Measurements from ENCODE around the gene C2CD4D. TPM values are rescaled to one million over a fixed set of nuclear protein-coding genes. Genes with fewer than 3 reads are reported as not detected.

The C2CD4D gene
- total and polyA plus RNA-seq, 7 experiments from 2014 or later, result 0.18 to 0.87 (median 0.34) TPM; not detected in 4

GRCh38 chr1:151839082-151839412 lies 573 bp downstream of the C2CD4D start:
- H3K27ac ChIP-seq (ENCODE audit: low read depth, low read length), result no peak overlapping the region
- no peaks in the 10 kb centered on the region for H3K9me3 ChIP-seq (ENCODE audit: control insufficient read depth in 2 of 3, low read length in 3 of 3)
- Mint-ChIP-seq H3K27me3 (peaks cover 0 to 8% (median 0%) of the 10 kb centered on the region in 5 donors), H3K4me1 (peaks cover 34 to 56% (median 42%) of the 10 kb centered on the region in 7 donors), H3K4me3 (peak overlapping the region; percentile 68 to 89 (median 82)), H3K36me3 (peaks cover 0 to 6% (median 0%) of the 10 kb centered on the region in 5 donors), H3K9me3 (peaks cover 0 to 5% (median 0%) of the 10 kb centered on the region in 11 donors), H3K27ac (peak overlapping the region in 2 of 9 donors; percentile 23 to 72)
- peaks cover 32 to 41% of the 10 kb centered on the region in 2 donors for H3K4me1 ChIP-seq (ENCODE audit: control insufficient read depth in 2 of 2, insufficient read depth in 2 of 2, low read length in 2 of 2)
- intact Hi-C loops (cut with micrococcal nuclease), result loop anchor here (1.0 to 5.0 kb wide), 5 partner anchors 49 to 382 kb away; partner anchors contain the start of genes POGZ (in 2 of the 2), SNX27 (in 2 of the 2), S100A10 (in 1 of the 2) and TDRKH (in 1 of the 2)
- CTCF ChIA-PET, result no interaction called here
- H3K27me3 ChIP-seq (ENCODE audit: control insufficient read depth in 2 of 2, insufficient read depth in 2 of 2, low read length in 2 of 2), result no peaks in the 10 kb centered on the region
- H3K4me3 ChIP-seq (ENCODE audit: low read length), result peak overlapping the region; percentile 68
- no peaks in the 10 kb centered on the region for H3K36me3 ChIP-seq (ENCODE audit: control insufficient read depth in 2 of 3, insufficient read depth in 3 of 3, low read length in 3 of 3)
- ATAC-seq (no peak), DNase-seq (no peak)
- POLR2A ChIA-PET, result interaction anchor here (1.0 to 1.9 kb wide), 3 partner anchors 24 to 202 kb away, joined by 3 to 6 read pairs (median 5); partner anchors contain the start of gene TDRKH

DNA sequence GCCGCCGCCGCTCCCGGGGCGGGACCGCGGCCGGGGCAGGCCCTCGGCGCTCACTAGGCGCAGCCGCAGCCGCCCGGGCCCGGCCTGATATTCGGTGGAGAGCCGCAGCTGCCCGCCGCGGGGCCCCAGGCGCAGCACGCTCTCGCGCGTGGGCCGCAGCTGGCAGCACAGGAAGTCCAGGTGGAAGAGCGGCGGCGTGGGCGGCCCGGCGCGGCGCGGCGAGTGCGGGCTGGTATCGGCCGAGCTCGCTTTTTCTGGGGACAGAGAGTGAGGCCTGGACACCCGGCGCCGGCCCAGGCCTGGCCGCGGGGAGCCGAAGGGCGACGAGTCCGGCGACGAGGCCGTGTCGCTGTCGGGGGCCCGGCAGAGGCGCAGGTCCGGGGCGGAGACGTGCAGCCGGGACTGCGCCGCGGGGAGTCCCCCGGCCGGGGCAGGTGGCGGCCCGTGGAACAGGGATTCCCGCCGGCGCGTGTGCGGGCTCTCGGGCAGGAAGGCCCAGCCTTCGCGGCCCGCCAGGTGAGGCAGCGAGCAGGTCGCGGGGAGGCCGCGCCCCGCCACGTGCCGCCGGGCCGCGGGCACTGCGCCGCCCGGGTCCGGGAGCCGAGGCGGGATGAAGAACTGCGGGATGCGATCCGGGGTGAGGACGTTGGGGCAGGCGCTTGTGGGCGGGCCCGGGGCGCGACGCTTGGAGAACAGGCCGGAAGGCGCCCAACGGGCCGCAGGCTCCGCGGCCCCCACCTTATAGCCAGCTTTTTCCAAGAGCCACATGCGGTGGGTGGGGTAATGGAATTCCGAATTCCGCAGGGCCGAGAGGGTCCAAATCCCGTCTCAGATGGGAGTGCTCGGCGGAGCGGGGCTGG lies 1.2 kb downstream of the C2CD4D start:
- peaks cover 0 to 8% (median 0%) of the 10 kb centered on the region in 5 donors for H3K27me3 Mint-ChIP-seq
- ATAC-seq (peak; percentile 24), DNase-seq (peak in 3 of 9 donors; percentile 21 to 71 (median 28))
- intact Hi-C loops (cut with micrococcal nuclease), result loop anchor here (1.0 to 5.0 kb wide), 6 partner anchors 48 to 381 kb away; partner anchors contain the start of genes POGZ (in 2 of the 2), S100A10 (in 2 of the 2), SNX27 (in 2 of the 2) and TDRKH (in 1 of the 2)
- ChIA-PET POLR2A (interaction anchor here (1.0 to 1.9 kb wide), 3 partner anchors 24 to 203 kb away, joined by 3 to 6 read pairs (median 5); partner anchors contain the start of gene TDRKH), CTCF (interaction anchor here (2.7 kb wide), 1 partner anchor 10 kb away, joined by 6 read pairs; no protein-coding TSS in a partner anchor)
- Histone ChIP-seq H3K9me3 (ENCODE audit: control insufficient read depth in 2 of 3, low read length in 3 of 3) (no peaks in the 10 kb centered on the region), H3K4me3 (ENCODE audit: low read length) (peak overlapping the region; percentile 68), H3K4me1 (ENCODE audit: control insufficient read depth in 2 of 2, insufficient read depth in 2 of 2, low read length in 2 of 2) (peaks cover 38 to 47% of the 10 kb centered on the region in 2 donors), H3K27me3 (ENCODE audit: control insufficient read depth in 2 of 2, insufficient read depth in 2 of 2, low read length in 2 of 2) (no peaks in the 10 kb centered on the region), H3K27ac (ENCODE audit: low read depth, low read length) (no peak overlapping the region), H3K36me3 (ENCODE audit: control insufficient read depth in 2 of 3, insufficient read depth in 3 of 3, low read length in 3 of 3) (no peaks in the 10 kb centered on the region)
- peaks cover 0 to 5% (median 0%) of the 10 kb centered on the region in 11 donors for H3K9me3 Mint-ChIP-seq
- H3K27ac Mint-ChIP-seq, result peak overlapping the region in 2 of 9 donors; percentile 23 to 72
- H3K4me3 Mint-ChIP-seq, result peak overlapping the region; percentile 68 to 89 (median 82)
- H3K36me3 Mint-ChIP-seq, result peaks cover 0 to 6% (median 0%) of the 10 kb centered on the region in 5 donors
- peaks cover 39 to 61% (median 48%) of the 10 kb centered on the region in 7 donors for H3K4me1 Mint-ChIP-seq

DNA sequence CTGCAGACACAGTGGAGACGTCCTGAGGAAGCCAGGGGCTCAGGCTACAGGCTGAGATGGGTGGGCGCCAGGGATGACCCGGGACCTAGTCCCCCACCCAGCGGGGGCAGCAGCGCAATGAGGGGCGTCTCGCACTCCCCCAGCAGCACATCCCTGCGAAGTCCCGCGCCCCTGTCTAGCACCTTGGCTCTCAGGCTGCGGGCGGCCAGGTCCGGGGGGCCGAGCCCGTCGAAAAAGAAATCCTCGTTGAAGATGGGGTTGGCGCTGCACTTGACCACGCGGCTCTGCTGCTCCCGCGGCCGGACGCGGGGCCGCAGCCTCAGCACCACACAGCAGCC lies 1.8 kb downstream of the C2CD4D start:
- DNase-seq (no peak), ATAC-seq (no peak)
- Mint-ChIP-seq H3K4me3 (peak overlapping the region; percentile 77 to 92 (median 86)), H3K4me1 (peaks cover 42 to 66% (median 54%) of the 10 kb centered on the region in 7 donors), H3K27ac (peak overlapping the region in 8 of 9 donors; percentile 63 to 93 (median 80)), H3K9me3 (peaks cover 0 to 5% (median 0%) of the 10 kb centered on the region in 11 donors), H3K27me3 (peaks cover 0 to 8% (median 0%) of the 10 kb centered on the region in 5 donors), H3K36me3 (peaks cover 0 to 6% (median 0%) of the 10 kb centered on the region in 5 donors)
- peaks cover 41 to 49% of the 10 kb centered on the region in 2 donors for H3K4me1 ChIP-seq (ENCODE audit: control insufficient read depth in 2 of 2, insufficient read depth in 2 of 2, low read length in 2 of 2)
- H3K4me3 ChIP-seq (ENCODE audit: low read length), result no peak overlapping the region
- intact Hi-C loops (cut with micrococcal nuclease), result loop anchor here (1.0 to 5.0 kb wide), 9 partner anchors 67 to 393 kb away; partner anchors contain the start of genes MRPL9 (in 2 of the 2), POGZ (in 2 of the 2), S100A10 (in 2 of the 2) and SNX27 (in 2 of the 2)
- CTCF ChIA-PET, result interaction anchor here (0.7 to 2.7 kb wide), 2 partner anchors 10 to 383 kb away, joined by 4 to 6 read pairs; no protein-coding TSS in a partner anchor
- no peak overlapping the region for H3K27ac ChIP-seq (ENCODE audit: low read depth, low read length)
- no peaks in the 10 kb centered on the region for H3K27me3 ChIP-seq (ENCODE audit: control insufficient read depth in 2 of 2, insufficient read depth in 2 of 2, low read length in 2 of 2)
- H3K9me3 ChIP-seq (ENCODE audit: control insufficient read depth in 2 of 3, low read length in 3 of 3), result no peaks in the 10 kb centered on the region
- POLR2A ChIA-PET, result interaction anchor here (1.9 kb wide), 1 partner anchor 48 kb away, joined by 6 read pairs; the partner anchor contains the start of gene TDRKH
- no peaks in the 10 kb centered on the region for H3K36me3 ChIP-seq (ENCODE audit: control insufficient read depth in 2 of 3, insufficient read depth in 3 of 3, low read length in 3 of 3)

- Mint-ChIP-seq H3K9me3 (peaks cover 0 to 5% (median 0%) of the 10 kb centered on the region in 11 donors), H3K27me3 (peaks cover 0 to 8% (median 0%) of the 10 kb centered on the region in 5 donors), H3K36me3 (peaks cover 0 to 6% (median 0%) of the 10 kb centered on the region in 5 donors), H3K27ac (peak overlapping the region; percentile 24 to 93 (median 80)), H3K4me1 (peaks cover 44 to 71% (median 58%) of the 10 kb centered on the region in 7 donors), H3K4me3 (peak overlapping the region; percentile 77 to 92 (median 86))
- Histone ChIP-seq H3K36me3 (ENCODE audit: control insufficient read depth in 2 of 3, insufficient read depth in 3 of 3, low read length in 3 of 3) (no peaks in the 10 kb centered on the region), H3K4me1 (ENCODE audit: control insufficient read depth in 2 of 2, insufficient read depth in 2 of 2, low read length in 2 of 2) (peaks cover 42 to 49% of the 10 kb centered on the region in 2 donors), H3K9me3 (ENCODE audit: control insufficient read depth in 2 of 3, low read length in 3 of 3) (no peaks in the 10 kb centered on the region), H3K27me3 (ENCODE audit: control insufficient read depth in 2 of 2, insufficient read depth in 2 of 2, low read length in 2 of 2) (no peaks in the 10 kb centered on the region), H3K4me3 (ENCODE audit: low read length) (no peak overlapping the region), H3K27ac (ENCODE audit: low read depth, low read length) (no peak overlapping the region)
- POLR2A ChIA-PET, result interaction anchor here (0.6 to 1.9 kb wide), 2 partner anchors 47 to 83 kb away, joined by 3 to 6 read pairs; partner anchors contain the start of gene TDRKH
- CTCF ChIA-PET, result interaction anchor here (0.7 to 2.7 kb wide), 6 partner anchors 9 to 393 kb away, joined by 3 to 9 read pairs (median 4); no protein-coding TSS in a partner anchor
- DNase-seq (no peak), ATAC-seq (no peak)
- intact Hi-C loops (cut with micrococcal nuclease), result loop anchor here (2.0 to 5.0 kb wide), 6 partner anchors 74 to 392 kb away; partner anchors contain the start of genes MRPL9 (in 2 of the 2), POGZ (in 2 of the 2) and SNX27 (in 2 of the 2)
These were observed 2.4 kb downstream of the C2CD4D start for GRCh38 chr1:151837197-151837596.

DNA sequence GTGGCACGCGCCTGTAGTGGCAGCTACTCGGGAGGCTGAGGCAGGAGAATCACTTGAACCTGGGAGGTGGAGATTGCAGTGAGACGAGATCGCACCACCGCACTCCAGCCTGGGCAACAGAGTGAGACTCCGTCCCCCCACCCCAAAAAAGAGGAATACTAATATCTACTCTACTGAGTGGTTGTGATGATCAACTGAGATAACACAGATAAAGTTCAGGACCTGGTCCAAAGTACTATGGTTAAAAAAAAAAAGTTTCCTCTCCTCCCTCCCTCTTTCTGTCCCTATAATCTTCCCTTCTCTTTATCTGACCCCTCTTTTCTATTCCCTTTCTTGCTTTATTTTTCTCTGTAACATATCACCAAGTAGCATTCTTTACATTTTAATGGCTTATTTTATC lies 4.0 kb downstream of the C2CD4D start:
- Histone ChIP-seq H3K9me3 (ENCODE audit: control insufficient read depth in 2 of 3, low read length in 3 of 3) (no peaks in the 10 kb centered on the region), H3K27ac (ENCODE audit: low read depth, low read length) (no peak overlapping the region), H3K27me3 (ENCODE audit: control insufficient read depth in 2 of 2, insufficient read depth in 2 of 2, low read length in 2 of 2) (no peaks in the 10 kb centered on the region), H3K4me3 (ENCODE audit: low read length) (no peak overlapping the region), H3K4me1 (ENCODE audit: control insufficient read depth in 2 of 2, insufficient read depth in 2 of 2, low read length in 2 of 2) (peaks cover 48 to 54% of the 10 kb centered on the region in 2 donors), H3K36me3 (ENCODE audit: control insufficient read depth in 2 of 3, insufficient read depth in 3 of 3, low read length in 3 of 3) (no peaks in the 10 kb centered on the region)
- Mint-ChIP-seq H3K36me3 (peaks cover 0 to 1% (median 0%) of the 10 kb centered on the region in 5 donors), H3K27ac (peak overlapping the region in 4 of 9 donors; percentile 1 to 60 (median 42)), H3K4me1 (peaks cover 45 to 76% (median 64%) of the 10 kb centered on the region in 7 donors), H3K4me3 (peak overlapping the region in 1 of 10 donors; percentile 25), H3K9me3 (peaks cover 0 to 4% (median 0%) of the 10 kb centered on the region in 11 donors), H3K27me3 (peaks cover 0 to 8% (median 0%) of the 10 kb centered on the region in 5 donors)
- ChIA-PET CTCF (interaction anchor here (0.6 to 2.7 kb wide), 11 partner anchors 8 to 495 kb away, joined by 3 to 9 read pairs (median 4); no protein-coding TSS in a partner anchor), POLR2A (no interaction called here)
- intact Hi-C loops (cut with micrococcal nuclease), result loop anchor here (5.0 kb wide), 2 partner anchors 223 to 378 kb away; partner anchors contain the start of genes POGZ (in 2 of the 2) and SNX27 (in 2 of the 2)
- ATAC-seq (no peak), DNase-seq (no peak)
